Lower lobe of right lung (tissue), 2 donors: ENCODE measurements around the gene PDZD2. TPM values are rescaled to one million over a fixed set of nuclear protein-coding genes. Genes with fewer than 3 reads are reported as not detected.

Experiments used
- ATAC-seq, 2 donors: fragments of 200-7000 bp; cut with Tn5 transposase; one replicate each; pipeline ENCODE4 v1.9.1; 2020 to 2022; ENCODE audit warnings: mild to moderate bottlenecking in 2 of 2, moderate library complexity in 2 of 2
- DNase-seq: peaks from one replicate; pipeline ENCODE4 v3.0.0-alpha.2; 2020
- H3K27ac ChIP-seq: fragments of 200-600 bp; one replicate; pipeline ENCODE4 v1.8.0; 2022
- H3K27me3 ChIP-seq: fragments of 200-600 bp; one replicate; pipeline ENCODE4 v1.8.0; 2022; ENCODE audit warnings: low read depth
- H3K36me3 ChIP-seq: fragments of 200-600 bp; one replicate; pipeline ENCODE4 v1.8.0; 2022; ENCODE audit warnings: mild to moderate bottlenecking
- H3K4me1 ChIP-seq: fragments of 200-600 bp; one replicate; pipeline ENCODE4 v1.8.0; 2022
- H3K4me3 ChIP-seq: fragments of 200-600 bp; one replicate; pipeline ENCODE4 v1.8.0; 2022; ENCODE audit warnings: mild to moderate bottlenecking
- H3K9me3 ChIP-seq: fragments of 200-600 bp; one replicate; pipeline ENCODE4 v1.8.0; 2022
- intact Hi-C: fragments of 100-400 bp; cut with DNase I; formaldehyde crosslinking; loops from one replicate; pipeline ENCODE4 v1.11.0; 2022
- total RNA-seq: library from RNA; stranded (reverse); fragmentation: NEBNext Ultra II Directional; extraction: Animal tissue kit (Norgen Biotek cat#: 25700); gene quantifications from one replicate; pipeline ENCODE4 v1.2.1, GENCODE V29; 2021
- TF ChIP-seq, protein P1 (sequence below): fragments of 200-600 bp; IDR thresholded peaks from one replicate; pipeline ENCODE4 v1.8.0; 2022; ENCODE audit warnings: antibody characterized with exemption, mild to moderate bottlenecking
- donor health status: DM: no; HTN: yes; CAD: no; lungs with severe emphysema.

Gene PDZD2
- total RNA-seq, 1 donor from 2014 or later, result 67.8 TPM

GRCh38 chr5:32131604-32132003, 492.7 kb downstream of the PDZD2 start:
- intact Hi-C loops, result no loop called here
- Histone ChIP-seq H3K27me3 (no peaks in the 10 kb centered on the region), H3K27ac (no peak overlapping the region), H3K4me1 (peaks cover 12% of the 10 kb centered on the region), H3K4me3 (no peak overlapping the region), H3K36me3 (peaks cover 36% of the 10 kb centered on the region), H3K9me3 (no peaks in the 10 kb centered on the region)
- no peak for DNase-seq
- TF ChIP-seq, protein P1, sequence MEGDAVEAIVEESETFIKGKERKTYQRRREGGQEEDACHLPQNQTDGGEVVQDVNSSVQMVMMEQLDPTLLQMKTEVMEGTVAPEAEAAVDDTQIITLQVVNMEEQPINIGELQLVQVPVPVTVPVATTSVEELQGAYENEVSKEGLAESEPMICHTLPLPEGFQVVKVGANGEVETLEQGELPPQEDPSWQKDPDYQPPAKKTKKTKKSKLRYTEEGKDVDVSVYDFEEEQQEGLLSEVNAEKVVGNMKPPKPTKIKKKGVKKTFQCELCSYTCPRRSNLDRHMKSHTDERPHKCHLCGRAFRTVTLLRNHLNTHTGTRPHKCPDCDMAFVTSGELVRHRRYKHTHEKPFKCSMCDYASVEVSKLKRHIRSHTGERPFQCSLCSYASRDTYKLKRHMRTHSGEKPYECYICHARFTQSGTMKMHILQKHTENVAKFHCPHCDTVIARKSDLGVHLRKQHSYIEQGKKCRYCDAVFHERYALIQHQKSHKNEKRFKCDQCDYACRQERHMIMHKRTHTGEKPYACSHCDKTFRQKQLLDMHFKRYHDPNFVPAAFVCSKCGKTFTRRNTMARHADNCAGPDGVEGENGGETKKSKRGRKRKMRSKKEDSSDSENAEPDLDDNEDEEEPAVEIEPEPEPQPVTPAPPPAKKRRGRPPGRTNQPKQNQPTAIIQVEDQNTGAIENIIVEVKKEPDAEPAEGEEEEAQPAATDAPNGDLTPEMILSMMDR, result no peak
- no peak for ATAC-seq

- TF ChIP-seq, protein P1, result no peak
- ATAC-seq (no peak), DNase-seq (no peak)
- Histone ChIP-seq H3K27ac (no peak overlapping the region), H3K4me3 (no peak overlapping the region), H3K4me1 (peaks cover 12% of the 10 kb centered on the region), H3K9me3 (no peaks in the 10 kb centered on the region), H3K27me3 (no peaks in the 10 kb centered on the region), H3K36me3 (peaks cover 41% of the 10 kb centered on the region)
- intact Hi-C loops, result no loop called here
These were observed 493.8 kb downstream of the PDZD2 start for GRCh38 chr5:32132757-32133156.

- Histone ChIP-seq H3K36me3 (peaks cover 42% of the 10 kb centered on the region), H3K4me3 (no peak overlapping the region), H3K4me1 (peaks cover 12% of the 10 kb centered on the region), H3K9me3 (no peaks in the 10 kb centered on the region), H3K27ac (no peak overlapping the region), H3K27me3 (no peaks in the 10 kb centered on the region)
- intact Hi-C loops, result no loop called here
- TF ChIP-seq, protein P1, result no peak
- DNase-seq (no peak), ATAC-seq (no peak)
These were observed 496.2 kb downstream of the PDZD2 start for GRCh38 chr5:32135086-32135485.

GRCh38 chr5:32136342-32136741, 497.4 kb downstream of the PDZD2 start:
- Histone ChIP-seq H3K9me3 (no peaks in the 10 kb centered on the region), H3K27me3 (no peaks in the 10 kb centered on the region), H3K4me1 (peaks cover 12% of the 10 kb centered on the region), H3K4me3 (no peak overlapping the region), H3K36me3 (peaks cover 46% of the 10 kb centered on the region), H3K27ac (no peak overlapping the region)
- TF ChIP-seq, protein P1, result no peak
- DNase-seq (no peak), ATAC-seq (no peak)
- intact Hi-C loops, result no loop called here

- peak; percentile 69 for DNase-seq
- no peak for ATAC-seq
- no peaks in the 10 kb centered on the region for H3K9me3 ChIP-seq
- H3K27me3 ChIP-seq, result no peaks in the 10 kb centered on the region
- peaks cover 37% of the 10 kb centered on the region for H3K36me3 ChIP-seq
- intact Hi-C loops, result no loop called here
- TF ChIP-seq, protein P1, result no peak
- no peak overlapping the region for H3K27ac ChIP-seq
- peaks cover 4% of the 10 kb centered on the region for H3K4me1 ChIP-seq
- H3K4me3 ChIP-seq, result no peak overlapping the region
These were observed 500.0 kb downstream of the PDZD2 start for GRCh38 chr5:32138839-32139493.
